ENCODE measurements around the gene GPR4.

The GPR4 gene

DNA sequence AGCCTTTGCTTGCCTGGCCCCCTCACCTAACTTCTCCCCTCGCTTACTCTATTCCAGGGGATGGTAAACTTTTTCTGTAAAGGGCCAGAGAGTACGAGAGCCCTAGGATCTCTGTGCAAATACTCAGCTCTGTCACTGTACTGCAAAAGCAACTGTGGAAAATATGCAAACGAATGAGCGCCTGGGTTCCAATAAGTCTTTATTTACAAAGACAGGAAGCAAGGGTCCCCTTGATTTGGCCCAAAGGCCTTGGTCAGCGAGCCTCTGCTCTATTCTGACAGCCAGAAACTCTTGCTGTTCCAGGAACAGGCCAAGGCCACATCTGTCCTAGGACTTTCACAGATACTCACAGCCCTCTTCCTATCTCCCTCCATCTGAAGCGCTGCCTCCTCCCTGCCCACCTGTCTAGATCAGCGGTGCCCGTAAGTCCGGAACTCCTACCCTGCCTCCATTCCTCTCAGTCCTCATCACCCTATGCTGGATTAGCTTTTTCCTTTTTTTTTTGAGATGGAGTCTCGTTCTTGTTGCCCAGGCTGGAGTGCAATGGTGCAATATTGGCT is 54.7 kb downstream of the GPR4 start:
- DNase-seq = no peak

DNA sequence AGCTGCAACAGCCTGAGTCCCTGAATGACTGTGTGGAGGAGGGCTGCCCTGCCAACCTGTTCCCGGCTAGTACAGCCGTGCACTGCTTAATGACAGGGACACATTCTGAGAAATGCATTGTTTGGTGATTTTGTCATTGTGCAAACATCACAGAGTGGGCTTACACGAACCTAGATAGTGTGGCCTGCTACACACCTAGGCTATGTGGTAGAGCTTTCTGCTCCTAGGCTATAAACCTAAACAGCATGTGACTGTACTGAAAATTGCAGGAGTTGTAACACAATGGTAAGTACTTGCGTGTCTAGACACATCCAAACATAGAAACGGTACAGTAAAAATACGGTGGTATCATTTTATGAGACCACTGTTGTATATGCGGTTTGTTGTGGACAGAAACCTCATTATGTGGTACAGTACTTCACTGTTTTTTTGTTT is 59.8 kb downstream of the GPR4 start:
- DNase-seq = peak; percentile 40
